ENCODE measurements around the gene SERTAD3.
"Not testable (repeated sequence)": the region's sequence is repeated elsewhere in the genome, so short reads cannot be mapped to it uniquely, and the experiment has no call there.

SERTAD3 gene, protein sequence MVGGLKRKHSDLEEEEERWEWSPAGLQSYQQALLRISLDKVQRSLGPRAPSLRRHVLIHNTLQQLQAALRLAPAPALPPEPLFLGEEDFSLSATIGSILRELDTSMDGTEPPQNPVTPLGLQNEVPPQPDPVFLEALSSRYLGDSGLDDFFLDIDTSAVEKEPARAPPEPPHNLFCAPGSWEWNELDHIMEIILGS

GRCh38 chr19:40444000-40444824 lies at the start of gene SERTAD3:
TSS of gene SERTAD3 (minus strand) at chr19:40444335. CDS start at chr19:40442080, 2,255 bp downstream.
- DNase-seq (ENCODE audit: low read depth in 2 of 2): peak; percentile 95 to 97

- no peak for DNase-seq (ENCODE audit: low read depth in 2 of 2)
Observed at GRCh38 chr19:40493778-40494177, 49.6 kb upstream of the SERTAD3 start.

DNA sequence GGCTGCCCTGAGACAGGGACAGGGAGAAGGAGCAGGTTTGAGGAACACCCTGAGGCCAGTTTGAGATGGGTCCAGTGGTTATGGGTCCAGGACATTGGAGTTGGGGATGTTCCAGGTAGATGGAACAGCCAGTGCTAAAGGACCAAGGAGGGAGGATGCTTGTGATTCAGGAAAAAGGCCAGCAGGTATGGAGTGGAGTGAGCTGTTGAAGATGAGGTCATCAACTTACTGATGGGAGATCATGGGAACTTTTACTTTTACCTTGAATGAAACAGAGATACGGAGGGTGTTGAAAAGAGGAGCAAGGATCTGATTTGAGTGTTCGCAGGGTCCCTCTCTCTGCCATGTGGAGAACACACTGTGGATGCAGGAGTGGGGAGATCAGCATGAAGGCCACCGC lies 48.1 kb upstream of the SERTAD3 start:
- DNase-seq (ENCODE audit: low read depth in 2 of 2): no peak

GRCh38 chr19:40489882-40490230 lies 45.7 kb upstream of the SERTAD3 start:
- no peak for DNase-seq (ENCODE audit: low read depth in 2 of 2)

DNA sequence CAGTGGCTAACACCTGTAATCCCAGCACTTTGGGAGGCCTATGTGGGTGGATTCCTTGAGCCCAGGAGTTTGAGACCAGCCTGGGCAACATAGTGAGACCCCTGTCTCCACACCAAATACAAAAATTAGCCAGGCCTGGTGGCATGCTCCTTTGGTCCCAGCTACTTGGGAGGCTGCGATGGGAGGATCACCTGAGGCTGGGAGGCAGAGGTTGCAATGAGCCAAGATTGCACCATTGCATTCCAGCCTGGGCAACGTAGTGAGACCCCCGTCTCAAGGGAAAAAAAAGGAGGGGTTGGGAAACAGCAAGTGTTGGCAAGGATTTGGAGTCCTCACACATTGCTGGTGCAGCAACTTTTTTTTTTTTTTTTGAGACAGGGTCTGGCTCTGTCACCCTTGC lies 41.9 kb upstream of the SERTAD3 start:
- DNase-seq (ENCODE audit: low read depth in 2 of 2): no peak

GRCh38 chr19:40475878-40476644 lies 31.9 kb upstream of the SERTAD3 start:
- not testable (repeated sequence) for DNase-seq (ENCODE audit: low read depth in 2 of 2)

DNA sequence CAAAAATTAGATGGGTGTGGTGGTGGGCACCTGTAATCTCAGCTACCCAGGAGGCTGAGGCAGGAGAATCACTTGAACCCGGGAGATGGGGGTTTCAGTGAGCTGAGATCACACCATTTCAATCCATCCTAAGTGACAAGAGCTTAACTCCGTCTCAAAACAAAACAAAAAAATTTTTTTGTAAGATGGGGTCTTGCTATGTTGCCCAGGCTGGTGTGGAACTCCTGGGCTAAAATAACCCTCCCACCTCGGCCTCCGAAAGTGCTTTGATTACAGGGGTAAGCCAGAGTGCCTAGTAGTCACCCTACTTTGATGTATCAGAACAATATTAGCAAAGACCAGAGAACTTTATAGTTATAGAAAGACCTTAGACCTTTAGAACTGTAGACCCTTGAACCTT lies 30.6 kb upstream of the SERTAD3 start:
- DNase-seq (ENCODE audit: low read depth in 2 of 2): no peak

GRCh38 chr19:40472516-40472915 lies 28.4 kb upstream of the SERTAD3 start:
- no peak for DNase-seq (ENCODE audit: low read depth in 2 of 2)

- no peak for DNase-seq (ENCODE audit: low read depth in 2 of 2)
Observed at GRCh38 chr19:40471111-40471510, 27.0 kb upstream of the SERTAD3 start.

DNA sequence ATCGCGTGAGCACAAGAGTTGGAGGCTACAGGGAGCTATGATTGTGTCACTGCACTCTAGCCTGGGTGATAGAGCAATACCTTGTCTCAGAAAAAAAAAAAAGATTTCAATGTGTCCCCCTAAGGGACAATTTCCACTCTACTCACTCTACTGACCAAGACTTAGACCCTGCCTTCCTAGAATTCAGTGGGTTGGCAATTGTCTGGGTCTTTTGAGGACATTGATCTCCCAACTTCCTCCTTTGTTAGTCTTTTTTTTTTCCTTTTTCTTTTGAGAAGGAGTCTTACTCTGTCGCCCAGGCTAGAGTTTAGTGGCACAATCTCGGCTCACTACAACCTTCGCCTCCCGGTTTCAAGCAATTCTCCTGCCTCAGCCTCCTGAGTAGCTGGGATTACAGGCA lies 24.9 kb upstream of the SERTAD3 start:
- DNase-seq (ENCODE audit: low read depth in 2 of 2): no peak

- no peak for DNase-seq (ENCODE audit: low read depth in 2 of 2)
Observed at GRCh38 chr19:40466985-40467734, 23.0 kb upstream of the SERTAD3 start, which contains the start of gene SPTBN4. TSS of gene SPTBN4 (plus strand) at chr19:40467001. CDS start at chr19:40472622, 5,621 bp downstream.

DNA sequence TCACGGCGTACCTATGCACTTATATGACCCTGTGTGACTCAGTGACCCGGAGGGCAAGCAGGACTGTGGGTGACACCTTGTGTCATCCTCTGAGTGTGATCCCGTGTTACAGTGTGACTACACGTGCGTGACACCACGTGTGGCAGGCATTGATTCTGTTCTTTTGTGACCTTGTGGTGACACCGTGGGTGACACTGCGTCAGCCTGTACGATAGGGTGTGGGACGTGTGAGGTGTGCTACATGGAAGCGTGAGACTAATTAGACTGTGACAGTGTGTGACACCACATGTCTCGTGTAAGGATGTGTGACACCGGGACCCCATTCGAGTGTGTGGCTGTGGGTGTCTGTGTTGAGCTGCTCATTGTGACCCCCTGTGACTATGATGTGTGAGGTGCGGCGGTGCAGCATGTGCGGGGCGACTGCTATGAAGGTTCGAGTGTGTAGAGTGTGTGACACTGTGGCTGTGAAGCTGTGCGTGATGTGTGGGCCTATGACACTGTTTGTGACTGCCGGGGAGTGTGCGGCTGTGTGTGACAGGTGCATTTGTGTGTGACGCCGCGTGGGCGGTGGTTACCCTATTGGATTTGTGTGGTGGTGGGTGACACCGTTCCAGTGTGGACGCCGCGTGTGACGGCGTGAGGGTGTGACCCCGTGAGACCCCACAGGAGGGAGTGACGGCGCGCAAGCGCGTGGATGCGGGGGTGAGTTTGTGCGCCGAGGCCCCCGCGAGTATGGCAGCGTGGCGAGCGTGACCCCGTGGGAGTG lies 22.3 kb upstream of the SERTAD3 start:
- peak; percentile 51 to 67 for DNase-seq (ENCODE audit: low read depth in 2 of 2)

GRCh38 chr19:40465557-40466218 lies 21.6 kb upstream of the SERTAD3 start, which contains the start of gene BLVRB:
TSS of gene BLVRB (minus strand) at chr19:40465745. CDS start at chr19:40465688, 57 bp downstream.
- peak; percentile 99 to 100 for DNase-seq (ENCODE audit: low read depth in 2 of 2)

GRCh38 chr19:40465025-40465556 lies 21.0 kb upstream of the SERTAD3 start:
- DNase-seq (ENCODE audit: low read depth in 2 of 2): peak in 1 of 2 donors; percentile 20

DNA sequence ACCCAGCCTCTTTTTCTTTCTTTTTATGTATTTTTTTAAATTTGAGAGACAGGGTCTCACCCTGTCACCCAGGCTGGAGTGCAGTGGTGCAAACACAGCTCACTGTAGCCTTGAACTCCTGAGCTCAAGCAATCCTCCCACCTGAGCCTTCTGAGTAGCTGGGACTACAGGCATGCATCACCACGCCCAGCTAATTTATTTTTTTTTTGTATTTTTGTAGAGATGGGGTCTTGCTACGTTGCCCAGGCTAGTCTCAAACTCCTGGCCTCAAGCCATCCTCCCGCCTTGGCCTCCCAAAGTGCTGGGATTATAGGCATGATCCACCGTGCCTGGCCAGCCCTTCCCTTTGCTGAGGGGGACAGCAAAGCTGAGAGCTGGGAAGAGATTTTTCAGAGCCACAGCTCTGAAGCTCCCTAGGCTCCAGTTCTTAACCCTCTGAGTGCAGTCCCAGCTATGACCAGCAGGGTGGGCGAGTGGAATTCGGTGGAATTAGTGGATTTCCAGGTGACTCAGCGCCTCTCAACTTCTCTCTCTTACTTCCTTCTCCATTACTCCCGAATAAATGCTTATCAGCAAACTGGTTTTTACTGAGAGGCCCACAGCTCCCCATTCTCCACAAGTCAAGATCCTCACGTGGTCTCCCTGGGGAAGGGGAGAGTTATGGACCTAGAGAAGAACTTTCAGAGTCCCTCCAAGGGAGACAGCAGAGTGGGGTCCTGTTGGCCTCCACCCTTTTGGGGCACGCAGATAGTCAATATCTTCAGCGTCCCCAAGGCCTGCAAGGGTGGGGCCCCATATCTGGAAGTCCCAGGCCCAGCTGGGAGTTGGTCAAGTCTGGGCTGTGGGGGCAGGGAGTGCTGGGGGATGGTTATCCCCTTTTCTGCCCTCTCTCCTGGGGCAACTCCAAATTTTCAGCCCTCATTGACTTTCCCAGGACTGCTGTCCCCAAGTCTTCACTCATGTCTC lies 20.2 kb upstream of the SERTAD3 start:
- peak; percentile 73 to 80 for DNase-seq (ENCODE audit: low read depth in 2 of 2)

DNA sequence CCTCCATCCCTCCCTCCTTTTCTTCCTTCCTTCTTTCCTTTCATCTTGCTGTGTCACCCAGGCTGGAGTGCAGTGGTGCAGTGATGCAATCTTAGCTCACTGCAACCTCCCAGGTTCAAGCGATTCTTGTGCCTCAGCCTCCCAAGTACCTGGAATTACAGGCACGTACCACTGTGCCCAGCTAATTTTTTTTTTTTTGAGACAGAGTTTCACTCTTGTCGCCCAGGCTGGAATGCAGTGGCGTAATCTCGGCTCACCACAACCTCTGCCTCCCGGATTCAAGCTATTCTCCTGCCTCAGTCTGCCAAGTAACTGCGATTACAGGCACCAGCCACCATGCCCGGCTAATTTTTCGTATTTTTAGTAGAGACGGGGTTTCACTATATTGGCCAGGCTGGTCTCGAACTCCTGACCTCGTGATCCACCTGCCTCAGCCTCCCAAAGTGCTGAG lies 19.5 kb upstream of the SERTAD3 start:
- DNase-seq (ENCODE audit: low read depth in 2 of 2): not testable (repeated sequence)

DNA sequence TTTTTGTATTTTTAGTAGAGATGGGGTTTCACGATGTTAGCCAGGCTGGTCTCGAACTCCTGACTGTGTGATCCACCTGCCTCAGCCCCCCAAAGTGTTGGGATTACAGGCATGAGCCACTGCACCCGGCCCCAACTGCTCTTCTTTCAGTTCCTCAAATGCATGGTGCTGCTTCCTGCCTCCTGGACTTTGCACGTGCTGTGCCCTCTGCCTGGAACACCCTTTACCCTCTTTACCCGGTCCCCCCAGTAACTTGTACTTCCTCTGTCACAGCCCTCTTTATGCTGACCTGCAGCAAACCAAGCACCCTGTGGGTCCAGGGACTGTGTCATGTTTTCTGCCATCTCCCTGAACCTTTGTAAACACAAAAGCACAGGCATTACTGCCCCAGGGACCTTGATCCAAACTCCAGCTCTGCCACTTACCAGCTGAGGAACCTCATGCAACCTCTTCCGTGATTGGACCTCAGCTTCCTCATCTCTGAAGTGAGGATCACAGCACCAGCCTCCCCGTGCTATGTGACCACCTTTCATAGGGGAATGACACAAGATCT lies 17.6 kb upstream of the SERTAD3 start:
- no peak for DNase-seq (ENCODE audit: low read depth in 2 of 2)

DNA sequence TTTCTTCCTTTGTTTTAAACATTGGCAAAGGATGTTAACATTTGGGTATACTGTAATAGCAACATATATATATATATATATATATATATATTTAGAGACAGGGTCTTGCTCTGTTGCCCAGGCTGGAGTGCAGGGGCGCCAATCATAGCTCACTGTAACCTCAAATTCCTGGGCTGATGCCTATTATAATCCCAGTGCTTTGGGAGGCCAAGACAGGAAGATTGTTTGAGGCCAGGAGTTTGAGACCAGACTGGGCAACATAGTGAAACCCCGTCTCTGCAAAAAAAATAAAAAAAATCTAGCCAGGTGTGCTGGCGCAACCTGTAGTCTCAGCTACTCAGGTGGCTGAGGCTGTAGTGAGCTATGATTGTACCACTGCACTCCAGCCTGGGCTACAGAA lies 16.1 kb upstream of the SERTAD3 start:
- no peak for DNase-seq (ENCODE audit: low read depth in 2 of 2)
